Activated CD4-positive, alpha-beta T cell treated with anti-CD3 and anti-CD28 coated beads, Interleukin-2, amount 10 ng/mL, durations not matched to agents 24 days and 14 days (primary cell): ENCODE measurements around the gene IGHMBP2. TPM values are rescaled to one million over a fixed set of nuclear protein-coding genes. Genes with fewer than 3 reads are reported as not detected.

Experiments
- DNase-seq: peaks from one replicate; pipeline ENCODE4 v3.0.0; 2022
- H3K27ac Mint-ChIP-seq: one replicate; pipeline ENCODE4 v1.8.0; 2022; ENCODE audit warnings: mild to moderate bottlenecking, mixed read lengths
- H3K27me3 Mint-ChIP-seq: one replicate; pipeline ENCODE4 v1.8.0; 2022; ENCODE audit warnings: mixed read lengths
- H3K36me3 Mint-ChIP-seq: one replicate; pipeline ENCODE4 v1.8.0; 2022; ENCODE audit warnings: low read depth, mild to moderate bottlenecking, mixed read lengths
- H3K4me1 Mint-ChIP-seq: one replicate; pipeline ENCODE4 v1.8.0; 2021; ENCODE audit warnings: mixed read lengths
- H3K4me3 Mint-ChIP-seq: one replicate; pipeline ENCODE4 v1.8.0; 2022; ENCODE audit warnings: mild to moderate bottlenecking, moderate library complexity, mixed read lengths
- H3K9me3 Mint-ChIP-seq: one replicate; pipeline ENCODE4 v1.8.0; 2021; ENCODE audit warnings: mixed read lengths
- intact Hi-C: fragments of 100-400 bp; cut with micrococcal nuclease; formaldehyde crosslinking; loops from one replicate; pipeline ENCODE4 v1.15.1; 2023
- total RNA-seq: library from RNA; stranded (reverse); gene quantifications from 2 replicates; pipeline ENCODE4 v1.2.3, GENCODE V29; 2022

Gene IGHMBP2
- total RNA-seq, 1 donor from 2014 or later, result 39.8 TPM

- Mint-ChIP-seq H3K27me3 (no peaks in the 10 kb centered on the region), H3K36me3 (peaks cover 6% of the 10 kb centered on the region), H3K27ac (no peak overlapping the region), H3K9me3 (no peaks in the 10 kb centered on the region), H3K4me3 (no peak overlapping the region), H3K4me1 (no peaks in the 10 kb centered on the region)
- DNase-seq, result no peak
- intact Hi-C loops, result no loop called here
Measured at GRCh38 chr11:68935516-68936357, 32.0 kb downstream of the IGHMBP2 start.

GRCh38 chr11:68936358-68936636, 32.6 kb downstream of the IGHMBP2 start:
- DNase-seq, result no peak
- Mint-ChIP-seq H3K4me3 (no peak overlapping the region), H3K4me1 (no peaks in the 10 kb centered on the region), H3K9me3 (no peaks in the 10 kb centered on the region), H3K36me3 (peaks cover 6% of the 10 kb centered on the region), H3K27me3 (no peaks in the 10 kb centered on the region), H3K27ac (no peak overlapping the region)
- intact Hi-C loops, result no loop called here

- no peak for DNase-seq
- H3K36me3 Mint-ChIP-seq, result peaks cover 3% of the 10 kb centered on the region
- no peak overlapping the region for H3K27ac Mint-ChIP-seq
- no peak overlapping the region for H3K4me3 Mint-ChIP-seq
- H3K4me1 Mint-ChIP-seq, result no peaks in the 10 kb centered on the region
- no peaks in the 10 kb centered on the region for H3K27me3 Mint-ChIP-seq
- H3K9me3 Mint-ChIP-seq, result no peaks in the 10 kb centered on the region
- intact Hi-C loops, result no loop called here
Measured at GRCh38 chr11:68936676-68937620, 33.3 kb downstream of the IGHMBP2 start.

GRCh38 chr11:68938088-68938487, 34.4 kb downstream of the IGHMBP2 start:
- Mint-ChIP-seq H3K36me3 (peaks cover 3% of the 10 kb centered on the region), H3K27me3 (no peaks in the 10 kb centered on the region), H3K9me3 (no peaks in the 10 kb centered on the region), H3K27ac (no peak overlapping the region), H3K4me3 (no peak overlapping the region), H3K4me1 (no peaks in the 10 kb centered on the region)
- no peak for DNase-seq
- intact Hi-C loops, result no loop called here

GRCh38 chr11:68938816-68939582, 35.3 kb downstream of the IGHMBP2 start:
- Mint-ChIP-seq H3K4me1 (no peaks in the 10 kb centered on the region), H3K27me3 (no peaks in the 10 kb centered on the region), H3K4me3 (no peak overlapping the region), H3K9me3 (no peaks in the 10 kb centered on the region), H3K27ac (no peak overlapping the region), H3K36me3 (peaks cover 3% of the 10 kb centered on the region)
- intact Hi-C loops, result no loop called here
- DNase-seq, result no peak

- Mint-ChIP-seq H3K27ac (no peak overlapping the region), H3K36me3 (peaks cover 3% of the 10 kb centered on the region), H3K4me3 (no peak overlapping the region), H3K4me1 (no peaks in the 10 kb centered on the region), H3K9me3 (no peaks in the 10 kb centered on the region), H3K27me3 (no peaks in the 10 kb centered on the region)
- no peak for DNase-seq
- intact Hi-C loops, result no loop called here
Measured at GRCh38 chr11:68939583-68940555, 36.2 kb downstream of the IGHMBP2 start.

- no peak for DNase-seq
- H3K36me3 Mint-ChIP-seq, result peaks cover 3% of the 10 kb centered on the region
- H3K9me3 Mint-ChIP-seq, result no peaks in the 10 kb centered on the region
- no peaks in the 10 kb centered on the region for H3K27me3 Mint-ChIP-seq
- H3K4me1 Mint-ChIP-seq, result no peaks in the 10 kb centered on the region
- H3K27ac Mint-ChIP-seq, result no peak overlapping the region
- intact Hi-C loops, result no loop called here
- H3K4me3 Mint-ChIP-seq, result no peak overlapping the region
Measured at GRCh38 chr11:68940651-68941323, 37.1 kb downstream of the IGHMBP2 start.

GRCh38 chr11:68941324-68942094, 37.8 kb downstream of the IGHMBP2 start:
- no peak overlapping the region for H3K4me3 Mint-ChIP-seq
- intact Hi-C loops, result no loop called here
- H3K36me3 Mint-ChIP-seq, result peaks cover 2% of the 10 kb centered on the region
- no peak for DNase-seq
- H3K4me1 Mint-ChIP-seq, result no peaks in the 10 kb centered on the region
- no peaks in the 10 kb centered on the region for H3K27me3 Mint-ChIP-seq
- H3K27ac Mint-ChIP-seq, result no peak overlapping the region
- no peaks in the 10 kb centered on the region for H3K9me3 Mint-ChIP-seq

GRCh38 chr11:68942095-68942620, 38.5 kb downstream of the IGHMBP2 start:
- no peaks in the 10 kb centered on the region for H3K27me3 Mint-ChIP-seq
- peaks cover 2% of the 10 kb centered on the region for H3K36me3 Mint-ChIP-seq
- H3K9me3 Mint-ChIP-seq, result no peaks in the 10 kb centered on the region

GRCh38 chr11:68942751-68943271, 39.1 kb downstream of the IGHMBP2 start:
- DNase-seq, result no peak
- Mint-ChIP-seq H3K27ac (no peak overlapping the region), H3K4me1 (peaks cover under 1% of the 10 kb centered on the region), H3K27me3 (no peaks in the 10 kb centered on the region), H3K4me3 (no peak overlapping the region), H3K36me3 (peaks cover 2% of the 10 kb centered on the region), H3K9me3 (no peaks in the 10 kb centered on the region)
- intact Hi-C loops, result no loop called here

More at GRCh38 chr11:68942095-68942620, 38.5 kb downstream of the IGHMBP2 start:
- H3K27ac Mint-ChIP-seq, result no peak overlapping the region
- H3K4me1 Mint-ChIP-seq, result no peaks in the 10 kb centered on the region
- intact Hi-C loops, result no loop called here
- H3K4me3 Mint-ChIP-seq, result no peak overlapping the region
- DNase-seq, result no peak

GRCh38 chr11:68946416-68947090, 42.9 kb downstream of the IGHMBP2 start:
- H3K27me3 Mint-ChIP-seq, result no peaks in the 10 kb centered on the region
- no peaks in the 10 kb centered on the region for H3K36me3 Mint-ChIP-seq
- H3K4me3 Mint-ChIP-seq, result no peak overlapping the region
- DNase-seq, result no peak
- intact Hi-C loops, result no loop called here
- peaks cover 3% of the 10 kb centered on the region for H3K4me1 Mint-ChIP-seq
- H3K27ac Mint-ChIP-seq, result no peak overlapping the region
- H3K9me3 Mint-ChIP-seq, result no peaks in the 10 kb centered on the region
